Measurements from ENCODE around the gene AMBRA1.

DNA sequence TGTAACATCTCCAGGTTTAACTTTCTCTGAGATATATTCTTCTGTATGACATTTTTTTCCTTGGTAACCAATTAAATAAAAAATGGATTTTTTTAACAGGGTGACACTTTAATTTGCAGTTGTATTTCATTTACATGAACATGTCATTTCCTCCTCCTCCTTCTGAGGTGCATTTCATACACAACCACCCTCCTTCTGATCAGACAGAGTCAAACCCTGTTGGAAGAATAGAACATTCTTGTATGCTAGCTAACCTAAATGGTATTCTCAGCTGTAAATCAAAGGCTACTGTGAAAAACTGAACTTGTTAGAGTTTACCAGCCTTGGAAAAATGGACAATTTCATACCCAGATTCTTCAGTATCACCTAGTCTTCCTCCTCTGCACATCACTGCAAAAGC, 149.5 kb downstream of the AMBRA1 start:
- TF ChIP-seq, protein P1, sequence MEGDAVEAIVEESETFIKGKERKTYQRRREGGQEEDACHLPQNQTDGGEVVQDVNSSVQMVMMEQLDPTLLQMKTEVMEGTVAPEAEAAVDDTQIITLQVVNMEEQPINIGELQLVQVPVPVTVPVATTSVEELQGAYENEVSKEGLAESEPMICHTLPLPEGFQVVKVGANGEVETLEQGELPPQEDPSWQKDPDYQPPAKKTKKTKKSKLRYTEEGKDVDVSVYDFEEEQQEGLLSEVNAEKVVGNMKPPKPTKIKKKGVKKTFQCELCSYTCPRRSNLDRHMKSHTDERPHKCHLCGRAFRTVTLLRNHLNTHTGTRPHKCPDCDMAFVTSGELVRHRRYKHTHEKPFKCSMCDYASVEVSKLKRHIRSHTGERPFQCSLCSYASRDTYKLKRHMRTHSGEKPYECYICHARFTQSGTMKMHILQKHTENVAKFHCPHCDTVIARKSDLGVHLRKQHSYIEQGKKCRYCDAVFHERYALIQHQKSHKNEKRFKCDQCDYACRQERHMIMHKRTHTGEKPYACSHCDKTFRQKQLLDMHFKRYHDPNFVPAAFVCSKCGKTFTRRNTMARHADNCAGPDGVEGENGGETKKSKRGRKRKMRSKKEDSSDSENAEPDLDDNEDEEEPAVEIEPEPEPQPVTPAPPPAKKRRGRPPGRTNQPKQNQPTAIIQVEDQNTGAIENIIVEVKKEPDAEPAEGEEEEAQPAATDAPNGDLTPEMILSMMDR (conservative IDR thresholded peaks at IDR 0.05 in 1 of 2, IDR thresholded peaks at IDR 0.05 in 1 of 2; ENCODE audit: extremely low read depth in 1 of 2, insufficient read depth in 1 of 2, low read depth in 1 of 2, low read length in 2 of 2), result no peak
- TF ChIP-seq EZH2 (IDR thresholded peaks at IDR 0.05; ENCODE audit: borderline replicate concordance, low read length), result no peak
